Choroid plexus epithelial cell (primary cell): ENCODE measurements around the gene GNA14.

ENCODE experiments used
- DNase-seq: peaks from one replicate; pipeline ENCODE4 v3.0.0-alpha.2; 2010; ENCODE audit warnings: low read depth
- H3K4me3 ChIP-seq: 2 replicates; pipeline ENCODE4 v1.5.1; 2011; ENCODE audit warnings: low read depth, mild to moderate bottlenecking, control low read depth, low read length, moderate library complexity
- TF ChIP-seq, protein P1 (sequence below): conservative IDR thresholded peaks from 2 replicates; pipeline ENCODE4 v1.5.1; 2011; ENCODE audit warnings: low read depth, mild to moderate bottlenecking, control low read depth, inconsistent platforms, low read length, moderate library complexity

Gene GNA14

GRCh38 chr9:77486463-77486862, 161.7 kb downstream of the GNA14 start:
- DNase-seq = no peak
- no peak overlapping the region for H3K4me3 ChIP-seq
- TF ChIP-seq, protein P1, sequence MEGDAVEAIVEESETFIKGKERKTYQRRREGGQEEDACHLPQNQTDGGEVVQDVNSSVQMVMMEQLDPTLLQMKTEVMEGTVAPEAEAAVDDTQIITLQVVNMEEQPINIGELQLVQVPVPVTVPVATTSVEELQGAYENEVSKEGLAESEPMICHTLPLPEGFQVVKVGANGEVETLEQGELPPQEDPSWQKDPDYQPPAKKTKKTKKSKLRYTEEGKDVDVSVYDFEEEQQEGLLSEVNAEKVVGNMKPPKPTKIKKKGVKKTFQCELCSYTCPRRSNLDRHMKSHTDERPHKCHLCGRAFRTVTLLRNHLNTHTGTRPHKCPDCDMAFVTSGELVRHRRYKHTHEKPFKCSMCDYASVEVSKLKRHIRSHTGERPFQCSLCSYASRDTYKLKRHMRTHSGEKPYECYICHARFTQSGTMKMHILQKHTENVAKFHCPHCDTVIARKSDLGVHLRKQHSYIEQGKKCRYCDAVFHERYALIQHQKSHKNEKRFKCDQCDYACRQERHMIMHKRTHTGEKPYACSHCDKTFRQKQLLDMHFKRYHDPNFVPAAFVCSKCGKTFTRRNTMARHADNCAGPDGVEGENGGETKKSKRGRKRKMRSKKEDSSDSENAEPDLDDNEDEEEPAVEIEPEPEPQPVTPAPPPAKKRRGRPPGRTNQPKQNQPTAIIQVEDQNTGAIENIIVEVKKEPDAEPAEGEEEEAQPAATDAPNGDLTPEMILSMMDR = no peak

GRCh38 chr9:77475641-77476473, 172.3 kb downstream of the GNA14 start:
- TF ChIP-seq, protein P1 = peak; percentile 17
- DNase-seq = peak; percentile 64
- no peak overlapping the region for H3K4me3 ChIP-seq

GRCh38 chr9:77474936-77475335, 173.2 kb downstream of the GNA14 start:
- H3K4me3 ChIP-seq = no peak overlapping the region
- TF ChIP-seq, protein P1 = no peak
- DNase-seq = no peak

DNA sequence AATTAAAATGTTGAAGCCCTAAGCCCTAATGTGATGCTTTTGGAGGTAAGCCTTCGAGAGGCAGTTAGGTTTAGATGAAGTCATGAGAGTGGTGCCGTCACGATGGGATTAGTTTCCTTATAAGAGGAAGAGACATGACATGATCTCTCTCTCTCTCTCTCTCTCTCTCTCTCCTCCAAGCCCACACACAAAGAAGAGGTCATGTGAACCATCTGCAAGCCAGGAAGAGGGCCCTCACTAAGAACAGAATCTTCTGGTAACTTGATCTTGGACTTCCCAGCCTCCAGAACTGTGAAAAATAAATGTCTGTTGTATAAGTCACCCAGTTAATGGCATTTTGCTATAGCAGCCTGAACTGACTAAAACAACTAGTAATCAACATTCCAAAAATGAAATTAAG, 175.5 kb downstream of the GNA14 start:
- no peak overlapping the region for H3K4me3 ChIP-seq
- TF ChIP-seq, protein P1 = no peak
- peak; percentile 29 for DNase-seq

GRCh38 chr9:77471572-77471971, 176.6 kb downstream of the GNA14 start:
- DNase-seq = no peak
- no peak overlapping the region for H3K4me3 ChIP-seq
- TF ChIP-seq, protein P1 = no peak

DNA sequence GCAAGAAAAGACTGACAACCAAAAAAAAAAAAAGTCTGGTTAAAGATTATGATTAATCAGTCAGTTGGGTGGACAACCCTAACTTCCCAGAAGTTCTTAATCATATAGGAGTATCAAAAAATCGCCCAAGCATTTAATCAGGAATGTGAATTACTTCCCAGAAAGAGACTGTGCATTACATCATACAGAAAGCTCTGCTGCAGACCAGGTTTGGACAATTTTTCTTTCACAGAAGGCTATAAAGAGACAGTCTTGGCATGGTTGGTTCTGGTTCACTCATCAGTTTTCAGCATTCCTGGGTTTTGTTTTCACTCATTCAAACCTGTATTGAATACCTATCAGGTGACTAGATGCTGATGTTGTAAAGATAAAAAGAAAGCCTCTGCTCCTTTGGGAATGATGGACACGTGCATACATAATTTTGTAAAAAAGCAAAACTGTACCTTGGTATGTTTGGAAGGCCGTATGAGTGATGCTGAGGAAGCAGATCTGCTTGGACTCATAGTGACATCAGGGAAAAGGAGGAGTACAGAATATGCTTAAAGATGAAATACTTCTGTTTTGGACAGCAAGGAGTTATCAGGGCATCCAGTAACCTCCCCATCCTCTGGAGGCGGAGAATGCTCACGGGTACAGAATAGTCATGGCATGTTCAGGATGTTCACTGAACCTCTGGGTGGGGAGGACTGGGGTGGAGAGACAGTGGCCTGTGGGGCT, 178.4 kb downstream of the GNA14 start:
- no peak overlapping the region for H3K4me3 ChIP-seq
- DNase-seq = no peak
- TF ChIP-seq, protein P1 = no peak

DNA sequence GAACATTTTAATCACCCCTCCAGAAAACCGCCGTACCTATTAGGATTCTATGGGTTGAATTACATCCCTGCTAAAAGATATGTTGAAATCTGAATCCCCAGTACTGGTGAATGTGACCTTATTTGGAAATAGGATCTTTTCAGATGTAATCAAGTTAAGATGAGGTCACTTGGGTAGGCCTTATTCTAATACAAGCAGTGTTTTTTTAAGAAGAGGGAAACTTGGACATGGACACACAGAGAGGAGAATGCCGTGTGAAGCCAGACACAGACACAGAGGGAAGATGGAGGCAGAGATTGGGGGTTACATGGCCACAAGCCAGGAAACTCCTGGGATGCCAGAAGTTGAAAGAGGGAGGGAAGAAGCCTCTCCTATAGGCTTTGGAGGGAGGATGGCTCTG, 183.5 kb downstream of the GNA14 start:
- TF ChIP-seq, protein P1 = no peak
- no peak overlapping the region for H3K4me3 ChIP-seq
- peak; percentile 65 for DNase-seq
